ENCODE data around the gene RPL9. TPM values are rescaled to one million over a fixed set of nuclear protein-coding genes. Genes with fewer than 3 reads are reported as not detected.
"Not testable (repeated sequence)": the region's sequence is repeated elsewhere in the genome, so short reads cannot be mapped to it uniquely, and the experiment has no call there.

Gene RPL9
- total RNA-seq, 6 experiments from 2014 or later, result 1,332 to 1,543 (median 1,424) TPM

- Mint-ChIP-seq H3K27me3 (ENCODE audit: insufficient read depth) (peaks cover 5% of the 10 kb centered on the region; the same call in 1 of the 2 replicates), H3K4me3 (no peak overlapping the region), H3K27ac (no peak overlapping the region), H3K4me1 (ENCODE audit: low read depth) (no peaks in the 10 kb centered on the region), H3K36me3 (ENCODE audit: low read depth) (no peaks in the 10 kb centered on the region), H3K9me3 (no peaks in the 10 kb centered on the region)
- TF ChIP-seq CTCF (IDR thresholded peaks at IDR 0.05), result no peak
- no peak for DNase-seq
Measured at GRCh38 chr4:39415678-39416283, 42.9 kb downstream of the RPL9 start.

GRCh38 chr4:39411561-39411960, 47.2 kb downstream of the RPL9 start:
- H3K36me3 Mint-ChIP-seq (ENCODE audit: low read depth); H3K27me3 Mint-ChIP-seq (ENCODE audit: insufficient read depth); H3K4me1 Mint-ChIP-seq (ENCODE audit: low read depth); H3K4me3 Mint-ChIP-seq; DNase-seq; H3K9me3 Mint-ChIP-seq; H3K27ac Mint-ChIP-seq: not testable (repeated sequence)

- no peak overlapping the region for H3K27ac Mint-ChIP-seq
- DNase-seq, result no peak
- TF ChIP-seq CTCF (IDR thresholded peaks at IDR 0.05), result peak; percentile 60
- no peaks in the 10 kb centered on the region for H3K36me3 Mint-ChIP-seq (ENCODE audit: low read depth)
- no peaks in the 10 kb centered on the region for H3K9me3 Mint-ChIP-seq
- 0 out of 2 replicates have a peak, but pooled peaks cover 8% of the 10 kb centered on the region for H3K4me1 Mint-ChIP-seq (ENCODE audit: low read depth)
- no peaks in the 10 kb centered on the region for H3K27me3 Mint-ChIP-seq (ENCODE audit: insufficient read depth)
- no peak overlapping the region for H3K4me3 Mint-ChIP-seq
Measured at GRCh38 chr4:39410415-39410814, 48.3 kb downstream of the RPL9 start.

GRCh38 chr4:39407584-39407885, 51.2 kb downstream of the RPL9 start:
- Mint-ChIP-seq H3K27ac (no peak overlapping the region), H3K27me3 (ENCODE audit: insufficient read depth) (no peaks in the 10 kb centered on the region), H3K4me1 (ENCODE audit: low read depth) (peaks cover 8% of the 10 kb centered on the region; the same call in 1 of the 2 replicates), H3K9me3 (no peaks in the 10 kb centered on the region), H3K36me3 (ENCODE audit: low read depth) (no peaks in the 10 kb centered on the region), H3K4me3 (no peak overlapping the region)
- no peak for TF ChIP-seq CTCF (IDR thresholded peaks at IDR 0.05)
- DNase-seq, result no peak

- no peak for TF ChIP-seq CTCF (IDR thresholded peaks at IDR 0.05)
- DNase-seq, result no peak
Measured at GRCh38 chr4:39406763-39407583, 51.7 kb downstream of the RPL9 start, which contains the start of gene KLB. KLB (plus strand) TSS chr4:39406930; CDS start chr4:39406950, 20 bp downstream.

More at GRCh38 chr4:39406763-39407583, 51.7 kb downstream of the RPL9 start, which contains the start of gene KLB:
- Mint-ChIP-seq H3K4me3 (peak within 1 kb of the TSS; percentile 27; the same call in 1 of the 2 replicates), H3K9me3 (no peaks in the 10 kb centered on the region), H3K36me3 (ENCODE audit: low read depth) (no peaks in the 10 kb centered on the region), H3K27ac (no peak within 1 kb of the TSS), H3K4me1 (ENCODE audit: low read depth) (peaks cover 8% of the 10 kb centered on the region; the same call in 1 of the 2 replicates), H3K27me3 (ENCODE audit: insufficient read depth) (no peaks in the 10 kb centered on the region)

Small RNA genes within 50 kb of the gene (microRNA-seq; reads per million reads assigned to microRNA genes)
- not detected for gene MIR5591

Other genes with a start within 250 kb of the RPL9 start
- gene RFC1, start 92.6 kb downstream of the RPL9 start, total RNA-seq (2021; fragmentation: NEBNext Ultra II Directional; extraction: Animal tissue kit (Norgen Biotek cat#: 25700)), result 10 to 100 TPM; 35.1 to 42.7 (median 41.0) TPM
- not detected for gene KLB, start 52.0 kb downstream of the RPL9 start, total RNA-seq (2021; fragmentation: NEBNext Ultra II Directional; extraction: Animal tissue kit (Norgen Biotek cat#: 25700))
- gene LIAS, start 134 bp upstream of the RPL9 start, total RNA-seq (2021; fragmentation: NEBNext Ultra II Directional; extraction: Animal tissue kit (Norgen Biotek cat#: 25700)), result 1 to 10 TPM; 6.9 to 9.4 (median 8.1) TPM
- gene UGDH, start 68.5 kb upstream of the RPL9 start, total RNA-seq (2021; fragmentation: NEBNext Ultra II Directional; extraction: Animal tissue kit (Norgen Biotek cat#: 25700)), result 100 to 1,000 TPM in 5 of 6 experiments, 10 to 100 TPM in 1; 97.1 to 169 (median 158) TPM
- 10 to 100 TPM; 26.6 to 35.0 (median 29.2) TPM for gene SMIM14, start 179.9 kb upstream of the RPL9 start, total RNA-seq (2021; fragmentation: NEBNext Ultra II Directional; extraction: Animal tissue kit (Norgen Biotek cat#: 25700))
- 100 to 1,000 TPM in 2 of 6 experiments, 10 to 100 TPM in 4; 84.8 to 104 (median 90.6) TPM for gene UBE2K, start 239.2 kb upstream of the RPL9 start, total RNA-seq (2021; fragmentation: NEBNext Ultra II Directional; extraction: Animal tissue kit (Norgen Biotek cat#: 25700))

Data from HFFc6 (cell line).